GM21360 (cell line): ENCODE results near the gene EFNA4.

Experiments used
- ATAC-seq: cut with Tn5 transposase; IDR thresholded peaks from one replicate; pipeline ENCODE4 v1.9.1; 2021; ENCODE audit warnings: mild to moderate bottlenecking, moderate library complexity; ENCODE audit not compliant: unreplicated experiment

EFNA4 gene

GRCh38 chr1:155063550-155064110 lies at the start of gene EFNA4:
TSS of gene EFNA4 (plus strand) at chr1:155063740. CDS start at chr1:155063824, 84 bp downstream.
- peak; percentile 53 for ATAC-seq

GRCh38 chr1:155014709-155015508 lies 48.6 kb upstream of the EFNA4 start:
- ATAC-seq, result no peak

- ATAC-seq, result no peak
Measured at GRCh38 chr1:155015527-155016230, 47.9 kb upstream of the EFNA4 start.

GRCh38 chr1:155016231-155016831 lies 47.2 kb upstream of the EFNA4 start:
- no peak for ATAC-seq

- ATAC-seq, result peak; percentile 73
Measured at GRCh38 chr1:155017041-155017945, 46.2 kb upstream of the EFNA4 start.

- no peak for ATAC-seq
Measured at GRCh38 chr1:155017946-155018316, 45.6 kb upstream of the EFNA4 start.

- ATAC-seq, result no peak
Measured at GRCh38 chr1:155018617-155019348, 44.8 kb upstream of the EFNA4 start.

- no peak for ATAC-seq
Measured at GRCh38 chr1:155019377-155020245, 43.9 kb upstream of the EFNA4 start.

GRCh38 chr1:155022136-155022926 lies 41.2 kb upstream of the EFNA4 start:
- no peak for ATAC-seq

GRCh38 chr1:155022927-155023236 lies 40.7 kb upstream of the EFNA4 start:
- ATAC-seq, result no peak

- ATAC-seq, result no peak
Measured at GRCh38 chr1:155023627-155024026, 39.9 kb upstream of the EFNA4 start.

- ATAC-seq, result no peak
Measured at GRCh38 chr1:155024315-155024714, 39.2 kb upstream of the EFNA4 start.

- ATAC-seq, result no peak
Measured at GRCh38 chr1:155026154-155026553, 37.4 kb upstream of the EFNA4 start.

- ATAC-seq, result no peak
Measured at GRCh38 chr1:155026588-155026987, 37.0 kb upstream of the EFNA4 start.

- ATAC-seq, result no peak
Measured at GRCh38 chr1:155029513-155030242, 33.9 kb upstream of the EFNA4 start.

- ATAC-seq, result no peak
Measured at GRCh38 chr1:155030243-155030795, 33.2 kb upstream of the EFNA4 start.

GRCh38 chr1:155030899-155031298 lies 32.6 kb upstream of the EFNA4 start:
- no peak for ATAC-seq
